GM12864 (cell line): ENCODE measurements around the gene SUOX.

Experiments
- DNase-seq: peaks from one replicate; pipeline ENCODE4 v3.0.0-alpha.2; 2011; ENCODE audit warnings: low read depth
- H3K4me3 ChIP-seq: 2 replicates; pipeline ENCODE4 v1.5.1; 2011; ENCODE audit warnings: mild to moderate bottlenecking, low read depth, low read length, control low read depth
- CTCF ChIP-seq: IDR thresholded peaks from 2 replicates; pipeline ENCODE4 v1.5.1; 2011; ENCODE audit warnings: low read depth, mild to moderate bottlenecking, moderate library complexity, low read length, control low read depth, inconsistent platforms; ENCODE audit errors: missing control alignments

The SUOX gene

GRCh38 chr12:55965941-55966407 lies 31.1 kb upstream of the SUOX start, which contains the start of gene PMEL:
PMEL (minus strand) TSS chr12:55966042; CDS start chr12:55966011, 31 bp downstream.
- peak within 1 kb of the TSS; percentile 58 for H3K4me3 ChIP-seq
- TF ChIP-seq CTCF = no peak
- no peak for DNase-seq

GRCh38 chr12:55966408-55967281 lies 30.4 kb upstream of the SUOX start, which contains the start of gene CDK2:
CDK2 (plus strand) TSS chr12:55966830; CDS start chr12:55967009, 179 bp downstream.
- H3K4me3 ChIP-seq = peak within 1 kb of the TSS; percentile 58
- TF ChIP-seq CTCF = no peak
- no peak for DNase-seq

DNA sequence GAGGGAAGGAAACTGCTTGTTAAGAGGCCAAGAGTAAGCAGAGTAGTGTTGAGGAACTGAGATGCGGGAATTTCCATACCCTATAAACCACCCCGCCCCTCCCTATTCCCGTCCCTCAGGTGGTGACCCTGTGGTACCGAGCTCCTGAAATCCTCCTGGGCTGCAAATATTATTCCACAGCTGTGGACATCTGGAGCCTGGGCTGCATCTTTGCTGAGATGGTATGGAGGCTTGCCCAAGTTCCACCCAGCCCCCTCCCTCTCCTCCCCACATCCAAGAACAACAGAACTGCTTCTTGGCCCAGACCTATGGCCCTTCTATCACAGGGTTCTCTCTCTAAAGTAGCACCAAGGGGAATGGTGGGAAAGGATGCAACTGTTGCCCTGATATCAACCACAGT lies 27.7 kb upstream of the SUOX start:
- no peak overlapping the region for H3K4me3 ChIP-seq
- TF ChIP-seq CTCF = no peak
- DNase-seq = no peak

DNA sequence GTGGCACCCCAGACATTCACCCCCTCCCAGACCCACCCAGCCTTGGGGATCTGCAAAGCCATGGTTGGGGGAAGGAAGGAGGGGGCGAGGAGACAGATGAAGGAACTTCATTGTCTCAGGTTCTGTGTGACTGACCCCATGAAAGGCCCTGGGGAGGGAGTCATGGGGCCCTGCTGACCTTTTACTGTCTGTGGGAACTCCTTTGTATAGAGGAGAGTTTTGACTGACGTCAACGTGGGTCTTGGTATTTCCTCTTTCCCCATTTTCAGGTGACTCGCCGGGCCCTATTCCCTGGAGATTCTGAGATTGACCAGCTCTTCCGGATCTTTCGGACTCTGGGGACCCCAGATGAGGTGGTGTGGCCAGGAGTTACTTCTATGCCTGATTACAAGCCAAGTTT lies 26.3 kb upstream of the SUOX start:
- no peak for DNase-seq
- TF ChIP-seq CTCF = no peak
- no peak overlapping the region for H3K4me3 ChIP-seq

- no peak for DNase-seq
- no peak overlapping the region; the same call in 1 of the 2 replicates for H3K4me3 ChIP-seq
- TF ChIP-seq CTCF = no peak
These were observed 25.0 kb upstream of the SUOX start for GRCh38 chr12:55972042-55972441.

- TF ChIP-seq CTCF = no peak
- peak overlapping the region; percentile 70 for H3K4me3 ChIP-seq
- DNase-seq = no peak
These were observed 24.6 kb upstream of the SUOX start for GRCh38 chr12:55972456-55972855.
